Measurements from ENCODE around the gene GZMH. TPM values are rescaled to one million over a fixed set of nuclear protein-coding genes. Genes with fewer than 3 reads are reported as not detected.

Gene GZMH
- total RNA-seq, 1 donor from 2014 or later: not detected

DNA sequence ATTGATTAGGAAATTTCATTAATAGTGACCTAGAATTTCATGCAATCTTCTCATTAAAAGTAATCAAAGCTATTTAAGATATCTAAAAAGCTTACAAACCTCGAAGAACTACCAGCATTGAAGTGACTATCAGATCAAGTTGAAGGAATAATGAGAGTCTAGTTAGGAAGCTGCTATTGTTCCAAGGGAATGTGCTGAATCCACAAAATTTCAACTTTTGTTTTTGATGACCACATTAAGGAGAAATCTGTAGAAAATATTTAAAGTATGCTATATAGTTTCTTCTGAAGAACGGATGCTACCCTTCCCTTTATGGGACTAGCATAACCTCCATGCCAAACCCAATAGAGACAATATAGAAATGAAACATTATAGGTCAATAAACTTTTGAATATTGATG, 30.9 kb downstream of the GZMH start:
- Mint-ChIP-seq H3K27me3 (no peaks in the 10 kb centered on the region), H3K36me3 (no peaks in the 10 kb centered on the region), H3K4me3 (no peak overlapping the region), H3K9me3 (peaks cover 4% of the 10 kb centered on the region), H3K27ac (no peak overlapping the region), H3K4me1 (ENCODE audit: unreplicated experiment) (no peaks in the 10 kb centered on the region)
- TF ChIP-seq, protein P1, sequence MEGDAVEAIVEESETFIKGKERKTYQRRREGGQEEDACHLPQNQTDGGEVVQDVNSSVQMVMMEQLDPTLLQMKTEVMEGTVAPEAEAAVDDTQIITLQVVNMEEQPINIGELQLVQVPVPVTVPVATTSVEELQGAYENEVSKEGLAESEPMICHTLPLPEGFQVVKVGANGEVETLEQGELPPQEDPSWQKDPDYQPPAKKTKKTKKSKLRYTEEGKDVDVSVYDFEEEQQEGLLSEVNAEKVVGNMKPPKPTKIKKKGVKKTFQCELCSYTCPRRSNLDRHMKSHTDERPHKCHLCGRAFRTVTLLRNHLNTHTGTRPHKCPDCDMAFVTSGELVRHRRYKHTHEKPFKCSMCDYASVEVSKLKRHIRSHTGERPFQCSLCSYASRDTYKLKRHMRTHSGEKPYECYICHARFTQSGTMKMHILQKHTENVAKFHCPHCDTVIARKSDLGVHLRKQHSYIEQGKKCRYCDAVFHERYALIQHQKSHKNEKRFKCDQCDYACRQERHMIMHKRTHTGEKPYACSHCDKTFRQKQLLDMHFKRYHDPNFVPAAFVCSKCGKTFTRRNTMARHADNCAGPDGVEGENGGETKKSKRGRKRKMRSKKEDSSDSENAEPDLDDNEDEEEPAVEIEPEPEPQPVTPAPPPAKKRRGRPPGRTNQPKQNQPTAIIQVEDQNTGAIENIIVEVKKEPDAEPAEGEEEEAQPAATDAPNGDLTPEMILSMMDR (conservative IDR thresholded peaks at IDR 0.05): no peak
- DNase-seq (ENCODE audit: extremely low spot score, unreplicated experiment): no peak

DNA sequence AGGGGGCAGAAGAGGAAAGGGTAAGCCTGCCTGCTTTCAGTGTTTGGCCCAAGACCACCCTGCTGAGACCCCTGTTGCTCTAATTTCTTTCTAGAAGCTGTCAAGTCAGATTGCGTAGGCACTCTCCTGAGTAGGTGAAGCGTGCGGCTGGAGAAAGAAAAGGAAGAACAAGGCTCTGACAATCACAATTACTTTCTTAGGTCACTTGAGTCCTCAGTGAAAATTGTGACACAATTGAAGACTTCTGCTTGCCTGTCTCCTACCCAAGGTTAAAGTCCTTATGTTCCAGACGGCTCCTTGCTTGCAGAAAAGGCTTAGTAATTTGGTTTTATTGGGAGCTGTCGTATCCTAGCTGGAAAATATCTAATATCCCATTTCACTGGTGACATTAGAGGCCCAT, 32.7 kb downstream of the GZMH start:
- H3K36me3 Mint-ChIP-seq: no peaks in the 10 kb centered on the region
- H3K4me1 Mint-ChIP-seq (ENCODE audit: unreplicated experiment): no peaks in the 10 kb centered on the region
- TF ChIP-seq, protein P1 (conservative IDR thresholded peaks at IDR 0.05): no peak
- no peak for DNase-seq (ENCODE audit: extremely low spot score, unreplicated experiment)
- no peak overlapping the region for H3K4me3 Mint-ChIP-seq
- H3K9me3 Mint-ChIP-seq: peaks cover 4% of the 10 kb centered on the region
- no peak overlapping the region for H3K27ac Mint-ChIP-seq
- H3K27me3 Mint-ChIP-seq: no peaks in the 10 kb centered on the region

DNA sequence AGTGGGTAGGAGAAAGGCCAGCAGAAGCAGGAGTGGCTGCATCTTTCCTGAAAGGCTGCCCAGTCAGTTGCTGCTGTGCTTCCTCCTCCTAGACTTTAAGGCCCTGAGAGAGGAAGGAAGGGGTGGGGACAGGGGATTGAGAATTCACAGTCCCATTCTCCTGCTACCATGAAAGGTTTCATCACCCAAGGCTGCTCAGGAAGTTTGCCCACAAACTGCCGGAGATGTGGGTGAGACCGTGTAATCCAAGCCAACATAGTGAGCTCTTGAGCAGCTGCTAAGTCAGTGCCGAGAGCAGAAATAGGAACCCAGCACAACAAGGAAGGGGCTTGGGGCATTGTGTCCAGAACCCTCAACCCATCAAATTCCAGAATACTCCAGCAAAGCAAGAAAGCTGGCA, 33.3 kb downstream of the GZMH start, which contains the start of gene CTSG:
TSS of gene CTSG (minus strand) at position 69 of the 400 bp plus-strand sequence. CDS start at position 42, 27 bp downstream.
- peaks cover 4% of the 10 kb centered on the region for H3K9me3 Mint-ChIP-seq
- TF ChIP-seq, protein P1 (conservative IDR thresholded peaks at IDR 0.05): no peak
- H3K4me3 Mint-ChIP-seq: no peak within 1 kb of the TSS
- H3K27me3 Mint-ChIP-seq: no peaks in the 10 kb centered on the region
- no peaks in the 10 kb centered on the region for H3K36me3 Mint-ChIP-seq
- DNase-seq (ENCODE audit: extremely low spot score, unreplicated experiment): no peak
- H3K27ac Mint-ChIP-seq: no peak within 1 kb of the TSS
- H3K4me1 Mint-ChIP-seq (ENCODE audit: unreplicated experiment): no peaks in the 10 kb centered on the region

DNA sequence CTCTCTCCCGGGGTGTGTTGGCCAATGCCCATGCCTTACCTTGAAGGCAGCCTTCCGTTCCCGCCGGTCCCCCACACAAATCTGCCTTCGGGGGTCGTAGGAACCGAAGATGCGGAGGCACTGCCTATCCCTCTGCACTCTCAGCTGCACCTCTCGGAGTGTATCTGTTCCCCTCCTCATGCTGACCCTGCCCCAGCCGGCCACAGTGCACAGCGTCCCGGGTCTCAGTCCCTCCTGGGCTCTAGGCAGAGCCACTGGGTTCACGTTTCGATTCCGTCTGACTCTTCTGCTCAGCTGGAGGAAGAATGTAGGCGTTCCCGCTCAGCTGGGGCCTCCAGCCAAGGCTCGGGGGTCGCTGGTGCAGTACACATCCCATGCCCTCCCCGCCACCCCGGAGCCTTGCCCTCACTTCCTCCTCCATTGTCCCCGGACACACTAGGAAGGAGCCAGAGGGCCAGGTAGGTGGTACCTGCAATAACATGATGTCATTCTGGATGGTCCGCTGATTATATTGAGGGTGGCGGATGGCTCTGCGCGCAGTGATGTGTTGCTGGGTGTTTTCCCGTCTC, 35.2 kb downstream of the GZMH start:
- Mint-ChIP-seq H3K36me3 (no peaks in the 10 kb centered on the region), H3K27me3 (no peaks in the 10 kb centered on the region), H3K27ac (no peak overlapping the region), H3K9me3 (no peaks in the 10 kb centered on the region), H3K4me3 (no peak overlapping the region), H3K4me1 (ENCODE audit: unreplicated experiment) (no peaks in the 10 kb centered on the region)
- TF ChIP-seq, protein P1 (conservative IDR thresholded peaks at IDR 0.05): no peak
- DNase-seq (ENCODE audit: extremely low spot score, unreplicated experiment): no peak

DNA sequence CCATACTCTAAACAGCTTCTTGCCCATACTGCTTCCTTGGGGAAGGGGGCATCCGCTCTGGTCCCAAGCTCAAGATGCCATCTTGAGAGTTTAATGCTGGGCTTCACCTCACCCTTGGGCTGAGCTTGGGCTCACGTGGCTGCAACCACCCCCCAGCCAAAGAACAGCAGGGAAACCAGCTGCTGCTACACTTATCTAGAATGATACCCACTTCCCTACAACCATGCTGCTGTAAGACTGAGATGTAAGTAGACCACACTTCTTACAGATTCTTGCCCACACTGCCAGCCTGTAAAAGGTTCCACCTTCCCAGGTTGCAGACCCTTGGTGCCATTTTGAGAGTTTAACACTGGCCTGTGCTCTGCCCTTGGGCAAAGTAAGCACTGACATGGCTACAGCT, 43.2 kb downstream of the GZMH start:
- H3K4me3 Mint-ChIP-seq: no peak overlapping the region
- TF ChIP-seq, protein P1 (conservative IDR thresholded peaks at IDR 0.05): no peak
- H3K27ac Mint-ChIP-seq: no peak overlapping the region

DNA sequence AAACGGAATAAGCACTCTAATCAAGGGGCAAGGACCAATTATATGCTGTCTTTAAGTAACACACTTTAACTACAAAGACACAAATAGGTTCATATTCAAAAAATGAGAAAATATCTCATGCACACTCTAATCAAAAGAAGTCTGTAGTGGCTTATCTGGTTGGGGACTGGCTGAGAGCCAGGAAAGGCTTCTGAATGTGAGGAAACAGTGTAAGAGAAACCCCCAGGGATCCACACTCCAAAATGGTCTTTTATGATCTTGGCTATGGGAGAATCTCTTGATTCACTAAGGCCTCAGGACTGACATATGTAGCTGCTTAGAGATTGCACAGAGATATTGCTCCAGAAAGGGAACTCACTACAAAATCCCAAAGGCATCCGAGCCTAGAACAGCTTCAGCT, 43.7 kb downstream of the GZMH start:
- Mint-ChIP-seq H3K27me3 (no peaks in the 10 kb centered on the region), H3K36me3 (no peaks in the 10 kb centered on the region), H3K4me1 (ENCODE audit: unreplicated experiment) (no peaks in the 10 kb centered on the region), H3K4me3 (no peak overlapping the region), H3K9me3 (no peaks in the 10 kb centered on the region), H3K27ac (no peak overlapping the region)
- TF ChIP-seq, protein P1 (conservative IDR thresholded peaks at IDR 0.05): no peak
- no peak for DNase-seq (ENCODE audit: extremely low spot score, unreplicated experiment)

More for the DNA sequence above, 43.2 kb downstream of the GZMH start:
- no peaks in the 10 kb centered on the region for H3K27me3 Mint-ChIP-seq
- no peaks in the 10 kb centered on the region for H3K9me3 Mint-ChIP-seq
- H3K4me1 Mint-ChIP-seq (ENCODE audit: unreplicated experiment): no peaks in the 10 kb centered on the region
- H3K36me3 Mint-ChIP-seq: no peaks in the 10 kb centered on the region
- no peak for DNase-seq (ENCODE audit: extremely low spot score, unreplicated experiment)

Measured in type B pancreatic cell (in vitro differentiated cells).